ENCODE measurements around the gene BICC1. TPM values are rescaled to one million over a fixed set of nuclear protein-coding genes. Genes with fewer than 3 reads are reported as not detected.

The BICC1 gene
- polyA plus RNA-seq, 3 donors: 0.02 to 0.24 (median 0.14) TPM

GRCh38 chr10:58698777-58699356 lies 186.2 kb downstream of the BICC1 start:
- no peak for TF ChIP-seq CTCF (IDR thresholded peaks at IDR 0.05)
- Histone ChIP-seq H3K9ac (ENCODE audit: insufficient read depth, low read length, poor library complexity, severe bottlenecking) (no peak overlapping the region), H2AFZ (ENCODE audit: insufficient read depth, low read depth, low read length, poor library complexity, severe bottlenecking) (no peak overlapping the region), H3K4me2 (replicated peaks; ENCODE audit: extremely low read depth, low read length, poor library complexity, severe bottlenecking) (no peak overlapping the region), H3K4me1 (ENCODE audit: control insufficient read depth in 1 of 2, insufficient read depth in 2 of 2, low read length in 2 of 2) (no peaks in the 10 kb centered on the region), H3K9me3 (replicated peaks in 1 of 2; ENCODE audit: control insufficient read depth in 1 of 2, insufficient read depth in 1 of 2, low read length in 2 of 2) (no peaks in the 10 kb centered on the region), H3K27ac (ENCODE audit: low read depth in 1 of 2, low read length in 2 of 2) (no peak overlapping the region), H4K20me1 (ENCODE audit: insufficient read depth, low read length) (no peaks in the 10 kb centered on the region), H3K36me3 (replicated peaks in 1 of 2; ENCODE audit: control insufficient read depth in 1 of 2, insufficient read depth in 2 of 2, low read length in 2 of 2) (no peaks in the 10 kb centered on the region), H3K4me3 (replicated peaks in 1 of 3; ENCODE audit: low read depth in 2 of 3, low read length in 3 of 3) (no peak overlapping the region), H3K27me3 (ENCODE audit: control insufficient read depth in 2 of 2, insufficient read depth in 2 of 2, low read length in 2 of 2) (no peaks in the 10 kb centered on the region), H3K79me2 (ENCODE audit: insufficient read depth, low read length) (no peaks in the 10 kb centered on the region)
- intact Hi-C loops (cut with micrococcal nuclease): no loop called here
- no peak overlapping the region for H3K4me3 Mint-ChIP-seq
- no peaks in the 10 kb centered on the region for H3K27me3 Mint-ChIP-seq (ENCODE audit: low read depth in 3 of 3)
- no peaks in the 10 kb centered on the region for H3K36me3 Mint-ChIP-seq
- no peak for DNase-seq
- no peak overlapping the region for H3K27ac Mint-ChIP-seq
- WGBS (ENCODE audit: insufficient coverage): 93% methylated on average over 2 of the region's 5 CpGs
- peaks cover 0 to 7% (median 2%) of the 10 kb centered on the region in 7 donors for H3K9me3 Mint-ChIP-seq
- H3K4me1 Mint-ChIP-seq: no peaks in the 10 kb centered on the region

- H3K36me3 Mint-ChIP-seq: no peaks in the 10 kb centered on the region
- peaks cover 0 to 5% (median under 1%) of the 10 kb centered on the region in 7 donors for H3K9me3 Mint-ChIP-seq
- no peaks in the 10 kb centered on the region for H3K4me1 Mint-ChIP-seq
- DNase-seq: no peak
- Histone ChIP-seq H3K9ac (ENCODE audit: insufficient read depth, low read length, poor library complexity, severe bottlenecking) (no peak overlapping the region), H3K4me2 (replicated peaks; ENCODE audit: extremely low read depth, low read length, poor library complexity, severe bottlenecking) (no peak overlapping the region), H3K36me3 (replicated peaks in 1 of 2; ENCODE audit: control insufficient read depth in 1 of 2, insufficient read depth in 2 of 2, low read length in 2 of 2) (no peaks in the 10 kb centered on the region), H3K79me2 (ENCODE audit: insufficient read depth, low read length) (no peaks in the 10 kb centered on the region), H3K4me1 (ENCODE audit: control insufficient read depth in 1 of 2, insufficient read depth in 2 of 2, low read length in 2 of 2) (no peaks in the 10 kb centered on the region), H2AFZ (ENCODE audit: insufficient read depth, low read depth, low read length, poor library complexity, severe bottlenecking) (no peak overlapping the region), H4K20me1 (ENCODE audit: insufficient read depth, low read length) (no peaks in the 10 kb centered on the region), H3K4me3 (replicated peaks in 1 of 3; ENCODE audit: low read depth in 2 of 3, low read length in 3 of 3) (no peak overlapping the region), H3K27me3 (ENCODE audit: control insufficient read depth in 2 of 2, insufficient read depth in 2 of 2, low read length in 2 of 2) (no peaks in the 10 kb centered on the region), H3K27ac (ENCODE audit: low read depth in 1 of 2, low read length in 2 of 2) (no peak overlapping the region), H3K9me3 (replicated peaks in 1 of 2; ENCODE audit: control insufficient read depth in 1 of 2, insufficient read depth in 1 of 2, low read length in 2 of 2) (no peaks in the 10 kb centered on the region)
- intact Hi-C loops (cut with micrococcal nuclease): no loop called here
- no peak overlapping the region for H3K27ac Mint-ChIP-seq
- 100% methylated on average over 1 of the region's 1 CpG for WGBS (ENCODE audit: insufficient coverage)
- TF ChIP-seq CTCF (IDR thresholded peaks at IDR 0.05): no peak
- no peaks in the 10 kb centered on the region for H3K27me3 Mint-ChIP-seq (ENCODE audit: low read depth in 3 of 3)
- H3K4me3 Mint-ChIP-seq: no peak overlapping the region
Observed at GRCh38 chr10:58700591-58700990, 187.9 kb downstream of the BICC1 start.
